AG04449 (cell line): ENCODE data around the gene TMX2.
"Not testable (repeated sequence)": the region's sequence is repeated elsewhere in the genome, so short reads cannot be mapped to it uniquely, and the experiment has no call there.

Experiments used
- CTCF ChIA-PET: fragments of 350-600 bp; formaldehyde crosslinking; extraction: SDS; loops from one replicate; lab custom pipeline; 2021; ENCODE audit warnings: antibody characterized with exemption; lab: Yijun Ruan, JAX
- POLR2A ChIA-PET: fragments of 400-600, 350-600 bp; formaldehyde crosslinking; extraction: SDS; loops from one replicate; lab custom pipeline; 2020; ENCODE audit warnings: antibody characterized with exemption, inconsistent platforms; lab: Yijun Ruan, JAX
- DNase-seq: peaks from one replicate; pipeline ENCODE4 v3.0.0-alpha.2; 2010; ENCODE audit warnings: low read depth, low spot score
- H3K4me3 ChIP-seq: 2 replicates; pipeline ENCODE4 v1.5.1; 2011; ENCODE audit warnings: low read depth, mild to moderate bottlenecking, control low read depth, low read length
- CTCF ChIP-seq: IDR thresholded peaks from one replicate; pipeline ENCODE4 v1.5.1; 2011; ENCODE audit warnings: mild to moderate bottlenecking, moderate library complexity, low read length, control low read depth, inconsistent platforms; ENCODE audit not compliant: insufficient read depth; ENCODE audit errors: missing control alignments

TMX2 gene

GRCh38 chr11:57709802-57710367 lies 2.5 kb upstream of the TMX2 start:
- no peak for DNase-seq
- ChIA-PET POLR2A (no interaction called here), CTCF (interaction anchor here (0.6 to 3.9 kb wide), 6 partner anchors 11 to 804 kb away, joined by 3 to 15 read pairs (median 4); no protein-coding TSS in a partner anchor)
- no peak overlapping the region for H3K4me3 ChIP-seq
- no peak for TF ChIP-seq CTCF

DNA sequence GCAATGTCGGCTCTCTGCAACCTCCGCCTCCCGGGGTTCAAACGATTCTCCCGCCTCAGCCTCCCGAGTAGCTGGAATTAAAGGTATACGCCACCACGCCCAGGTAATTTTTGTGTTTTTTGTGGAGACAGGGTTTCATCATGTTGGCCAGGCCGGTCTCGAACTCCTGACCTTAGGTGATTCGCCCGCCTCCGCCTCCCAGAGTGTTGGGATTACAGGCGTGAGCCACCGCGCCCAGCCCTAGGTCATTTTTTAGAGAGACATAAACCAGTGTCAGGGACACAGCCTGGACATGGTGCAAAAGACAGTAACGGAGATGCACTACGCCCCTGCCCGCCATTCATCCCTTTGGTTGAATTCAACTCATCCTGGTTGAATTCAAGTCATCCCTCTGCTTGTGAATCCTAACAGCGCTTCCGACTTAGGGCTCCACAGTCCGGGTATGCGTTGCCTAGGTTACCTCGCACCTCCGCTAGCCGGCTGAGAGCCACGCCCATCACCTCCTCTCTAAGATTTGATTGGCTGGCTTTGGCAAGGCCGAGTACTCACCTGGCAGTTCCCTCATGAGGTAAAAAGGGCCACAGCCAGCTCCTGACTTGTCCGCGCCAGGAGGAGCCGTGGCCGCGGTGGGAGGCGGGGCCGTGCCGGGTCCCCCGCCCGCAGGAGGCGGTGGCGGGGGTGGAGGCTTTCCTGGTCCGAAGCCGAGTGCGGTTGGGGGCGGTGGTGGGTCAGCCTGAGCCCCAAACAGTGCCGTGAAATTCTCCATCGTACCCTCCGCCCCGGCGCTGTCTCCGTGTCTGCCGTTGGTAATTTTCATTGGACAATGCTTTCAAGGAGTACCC lies 758 bp upstream of the TMX2 start, which contains the start of gene MED19:
Gene MED19, minus strand, starts transcription at position 802 of the 842 bp plus-strand sequence. Its CDS starts 36 bp downstream, at position 766.
- peak; percentile 7 for DNase-seq
- peak within 1 kb of the TSS; percentile 100 for H3K4me3 ChIP-seq
- POLR2A ChIA-PET = interaction anchor here (0.6 to 1.1 kb wide), 6 partner anchors 9 to 164 kb away, joined by 3 to 4 read pairs (median 3); no protein-coding TSS in a partner anchor
- CTCF ChIA-PET = interaction anchor here (1.0 to 3.9 kb wide), 2 partner anchors 69 to 90 kb away, joined by 3 to 15 read pairs; no protein-coding TSS in a partner anchor
- no peak for TF ChIP-seq CTCF

DNA sequence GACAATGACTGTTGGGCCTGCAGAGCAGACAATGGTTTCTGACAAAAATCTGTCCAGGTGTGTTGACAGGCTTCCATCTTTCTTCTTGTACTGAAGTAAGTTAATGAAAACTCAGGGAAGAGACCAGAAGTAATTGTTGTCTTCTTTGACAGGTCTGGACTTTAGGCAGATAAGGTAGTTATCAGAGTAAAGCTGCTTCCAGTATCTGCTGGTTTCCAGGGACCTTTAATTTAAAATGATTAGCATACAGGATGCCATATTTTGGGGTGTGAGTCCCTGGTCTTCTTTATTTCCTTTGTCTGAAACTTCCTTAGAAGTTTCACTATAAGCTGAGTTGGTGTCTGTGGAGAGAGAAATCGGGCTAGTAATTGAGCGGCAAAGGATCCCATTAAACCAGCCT lies 1.4 kb downstream of the TMX2 start:
- ChIA-PET CTCF (interaction anchor here (1.0 to 1.9 kb wide), 8 partner anchors 10 to 800 kb away, joined by 3 to 12 read pairs (median 3); partner anchors contain the start of gene UBE2L6), POLR2A (no interaction called here)
- peak overlapping the region; percentile 100 for H3K4me3 ChIP-seq
- no peak for TF ChIP-seq CTCF
- DNase-seq = no peak

DNA sequence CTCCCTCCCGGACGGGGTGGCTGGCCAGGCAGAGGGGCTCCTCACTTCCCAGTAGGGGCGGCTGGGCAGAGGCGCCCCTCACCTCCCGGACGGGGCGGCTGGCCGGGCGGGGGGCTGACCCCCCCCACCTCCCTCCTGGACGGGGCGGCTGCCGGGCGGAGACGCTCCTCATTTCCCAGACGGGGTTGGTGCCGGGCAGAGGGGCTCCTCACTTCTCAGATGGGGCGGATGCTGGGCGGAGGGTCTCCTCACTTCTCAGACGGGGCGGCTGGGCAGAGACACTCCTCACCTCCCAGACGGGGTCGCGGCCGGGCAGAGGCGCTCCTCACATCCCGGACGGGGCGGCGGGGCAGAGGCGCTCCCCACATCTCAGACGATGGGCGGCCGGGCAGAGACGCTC lies 4.3 kb downstream of the TMX2 start:
- POLR2A ChIA-PET = not testable (repeated sequence)

DNA sequence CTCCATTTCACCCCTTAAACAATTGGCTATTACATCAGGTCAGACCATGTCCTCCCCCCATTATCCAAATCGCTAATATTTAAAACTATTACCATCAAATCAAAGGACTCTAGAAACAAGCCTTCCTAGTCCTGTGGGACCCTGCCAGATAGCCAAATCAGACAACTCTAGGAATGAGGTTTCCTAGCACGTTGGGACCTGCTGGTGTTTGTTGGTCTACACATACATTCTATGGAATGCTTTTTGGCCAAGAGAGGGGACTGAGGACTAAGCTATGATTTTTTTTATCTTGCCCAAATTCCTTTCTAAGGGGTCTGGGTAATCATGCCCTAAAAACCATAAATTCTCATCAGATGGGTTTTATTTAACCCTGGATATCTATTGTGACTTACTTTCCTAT lies 14.8 kb downstream of the TMX2 start:
- DNase-seq = no peak
- H3K4me3 ChIP-seq = no peak overlapping the region
- POLR2A ChIA-PET = no interaction called here
- TF ChIP-seq CTCF = no peak
- CTCF ChIA-PET = interaction anchor here (0.8 to 1.8 kb wide), 3 partner anchors 8 to 797 kb away, joined by 3 to 6 read pairs (median 3); no protein-coding TSS in a partner anchor

More for the DNA sequence above, 4.3 kb downstream of the TMX2 start:
- DNase-seq, H3K4me3 ChIP-seq, CTCF ChIA-PET: not testable (repeated sequence)

DNA sequence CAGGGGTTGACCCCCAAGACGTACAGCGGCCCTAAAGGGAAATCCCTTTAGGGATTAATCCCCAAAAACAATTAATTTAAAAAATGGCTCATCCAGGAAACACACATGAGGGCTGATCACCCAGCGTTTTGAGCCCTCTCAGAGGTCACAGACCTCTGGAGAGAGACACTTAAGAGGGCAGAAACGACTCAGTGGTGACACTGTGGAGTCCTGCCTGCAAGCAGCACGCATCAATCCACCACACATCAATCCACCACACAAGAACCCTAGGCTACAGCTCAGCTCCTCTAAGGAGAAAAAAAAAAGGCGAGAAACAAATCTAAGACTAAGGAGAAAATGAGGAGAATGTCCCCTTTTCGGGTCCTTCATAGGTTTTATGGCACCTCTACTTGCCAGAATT lies 16.4 kb downstream of the TMX2 start:
- no peak overlapping the region for H3K4me3 ChIP-seq
- ChIA-PET POLR2A (interaction anchor here (0.6 kb wide), 1 partner anchor 28 kb away, joined by 4 read pairs; no protein-coding TSS in a partner anchor), CTCF (interaction anchor here (1.0 to 2.1 kb wide), 3 partner anchors 10 to 72 kb away, joined by 3 to 7 read pairs (median 6); no protein-coding TSS in a partner anchor)
- no peak for TF ChIP-seq CTCF
- DNase-seq = no peak
